Type B pancreatic cell (in vitro differentiated cells): ENCODE results near the gene SYT5. TPM values are rescaled to one million over a fixed set of nuclear protein-coding genes. Genes with fewer than 3 reads are reported as not detected.

Source experiments
- DNase-seq: peaks from one replicate; pipeline ENCODE4 v3.0.0; 2021; ENCODE audit warnings: mixed read lengths; ENCODE audit not compliant: unreplicated experiment; ENCODE audit errors: extremely low spot score
- H3K27ac Mint-ChIP-seq: 2 replicates; pipeline ENCODE4 v1.8.0; 2021; ENCODE audit warnings: mild to moderate bottlenecking, mixed read lengths
- H3K27me3 Mint-ChIP-seq: 2 replicates; pipeline ENCODE4 v1.8.0; 2021; ENCODE audit warnings: mixed read lengths
- H3K36me3 Mint-ChIP-seq: 2 replicates; pipeline ENCODE4 v1.8.0; 2021; ENCODE audit warnings: mixed read lengths
- H3K4me1 Mint-ChIP-seq: one replicate; pipeline ENCODE4 v1.8.0; 2021; ENCODE audit warnings: mixed read lengths; ENCODE audit not compliant: unreplicated experiment
- H3K4me3 Mint-ChIP-seq: 2 replicates; pipeline ENCODE4 v1.8.0; 2021; ENCODE audit warnings: mild to moderate bottlenecking, mixed read lengths
- H3K9me3 Mint-ChIP-seq: 2 replicates; pipeline ENCODE4 v1.8.0; 2021; ENCODE audit warnings: mixed read lengths
- microRNA-seq: library from miRNA; unstranded; fragments of <30 nt; microRNA quantifications from one replicate; pipeline ENCODE4, GENCODE V29; 2020
- total RNA-seq: library from RNA; stranded (reverse); gene quantifications from 2 replicates; pipeline ENCODE4 v1.2.1, GENCODE V29; 2021; ENCODE audit warnings: low replicate concordance
- TF ChIP-seq, protein P1 (sequence below): fragments of 200-600 bp; sonication (generic); conservative IDR thresholded peaks from 2 replicates; pipeline ENCODE4 v1.5.0; 2021; ENCODE audit warnings: antibody characterized with exemption, mild to moderate bottlenecking

SYT5 gene
- total RNA-seq, 1 donor from 2014 or later = 5.0 TPM

- Mint-ChIP-seq H3K27me3 (peaks cover 41% of the 10 kb centered on the region), H3K27ac (peak overlapping the region; percentile 87), H3K36me3 (peaks cover 3% of the 10 kb centered on the region), H3K4me1 (no peaks in the 10 kb centered on the region), H3K9me3 (no peaks in the 10 kb centered on the region), H3K4me3 (peak overlapping the region; percentile 37)
- TF ChIP-seq, protein P1, sequence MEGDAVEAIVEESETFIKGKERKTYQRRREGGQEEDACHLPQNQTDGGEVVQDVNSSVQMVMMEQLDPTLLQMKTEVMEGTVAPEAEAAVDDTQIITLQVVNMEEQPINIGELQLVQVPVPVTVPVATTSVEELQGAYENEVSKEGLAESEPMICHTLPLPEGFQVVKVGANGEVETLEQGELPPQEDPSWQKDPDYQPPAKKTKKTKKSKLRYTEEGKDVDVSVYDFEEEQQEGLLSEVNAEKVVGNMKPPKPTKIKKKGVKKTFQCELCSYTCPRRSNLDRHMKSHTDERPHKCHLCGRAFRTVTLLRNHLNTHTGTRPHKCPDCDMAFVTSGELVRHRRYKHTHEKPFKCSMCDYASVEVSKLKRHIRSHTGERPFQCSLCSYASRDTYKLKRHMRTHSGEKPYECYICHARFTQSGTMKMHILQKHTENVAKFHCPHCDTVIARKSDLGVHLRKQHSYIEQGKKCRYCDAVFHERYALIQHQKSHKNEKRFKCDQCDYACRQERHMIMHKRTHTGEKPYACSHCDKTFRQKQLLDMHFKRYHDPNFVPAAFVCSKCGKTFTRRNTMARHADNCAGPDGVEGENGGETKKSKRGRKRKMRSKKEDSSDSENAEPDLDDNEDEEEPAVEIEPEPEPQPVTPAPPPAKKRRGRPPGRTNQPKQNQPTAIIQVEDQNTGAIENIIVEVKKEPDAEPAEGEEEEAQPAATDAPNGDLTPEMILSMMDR = no peak
- no peak for DNase-seq
Observed at GRCh38 chr19:55131421-55131820, 48.7 kb downstream of the SYT5 start.

Small RNA genes lying within 50 kb of the gene (microRNA-seq; reads per million reads assigned to microRNA genes)
- not detected for gene MIR7975

Other genes with a start within 250 kb of the SYT5 start
- 0.98 TPM in 1 of 2 replicates, not detected in the other for gene NLRP7, start 232.8 kb downstream of the SYT5 start, total RNA-seq
- 35.6 and 65.4 TPM in 2 replicates for gene NLRP2, start 213.9 kb downstream of the SYT5 start, total RNA-seq
- gene GP6, start 142.0 kb downstream of the SYT5 start, total RNA-seq = 0.22 and 0.93 TPM in 2 replicates
- 37.9 and 74.9 TPM in 2 replicates for gene RDH13, start 117.1 kb downstream of the SYT5 start, total RNA-seq
- gene EPS8L1, start 104.4 kb downstream of the SYT5 start, total RNA-seq = 54.0 and 116 TPM in 2 replicates
- 102 and 113 TPM in 2 replicates for gene PPP1R12C, start 62.7 kb downstream of the SYT5 start, total RNA-seq
- gene TNNT1, start 31.1 kb downstream of the SYT5 start, total RNA-seq = 27.6 and 83.1 TPM in 2 replicates
- gene TNNI3, start 22.6 kb downstream of the SYT5 start, total RNA-seq = 2.1 and 4.3 TPM in 2 replicates
- gene DNAAF3, start 13.7 kb downstream of the SYT5 start, total RNA-seq = 5.9 and 12.2 TPM in 2 replicates
- gene PTPRH, start 29.2 kb upstream of the SYT5 start, total RNA-seq = 3.9 and 4.3 TPM in 2 replicates
- 14.4 and 19.0 TPM in 2 replicates for gene TMEM86B, start 48.5 kb upstream of the SYT5 start, total RNA-seq
- 71.5 and 72.3 TPM in 2 replicates for gene PPP6R1, start 78.7 kb upstream of the SYT5 start, total RNA-seq
- gene HSPBP1, start 99.8 kb upstream of the SYT5 start, total RNA-seq = 37.8 and 50.7 TPM in 2 replicates
- 9.8 and 32.3 TPM in 2 replicates for gene BRSK1, start 103.7 kb upstream of the SYT5 start, total RNA-seq
- 1.2 and 1.6 TPM in 2 replicates for gene TMEM150B, start 145.1 kb upstream of the SYT5 start, total RNA-seq
- gene KMT5C, start 159.6 kb upstream of the SYT5 start, total RNA-seq = 26.9 and 32.9 TPM in 2 replicates
- 0.33 and 0.87 TPM in 2 replicates for gene COX6B2, start 174.4 kb upstream of the SYT5 start, total RNA-seq
- not detected in 2 replicates for gene GARIN5B, start 183.0 kb upstream of the SYT5 start, total RNA-seq
- gene IL11, start 190.2 kb upstream of the SYT5 start, total RNA-seq = 0.46 and 0.48 TPM in 2 replicates
- gene TMEM190, start 196.5 kb upstream of the SYT5 start, total RNA-seq = 2.6 and 2.8 TPM in 2 replicates
- gene TMEM238, start 204.0 kb upstream of the SYT5 start, total RNA-seq = 8.1 and 14.0 TPM in 2 replicates
- gene RPL28, start 205.6 kb upstream of the SYT5 start, total RNA-seq = 1,799 and 2,072 TPM in 2 replicates
- gene UBE2S, start 227.5 kb upstream of the SYT5 start, total RNA-seq = 40.7 and 91.3 TPM in 2 replicates